ENCODE measurements around the gene NPTXR. TPM values are rescaled to one million over a fixed set of nuclear protein-coding genes. Genes with fewer than 3 reads are reported as not detected.

Gene NPTXR
- total RNA-seq, 1 experiment from 2014 or later, result 0.23 TPM

GRCh38 chr22:38773363-38773946 is 70.4 kb downstream of the NPTXR start:
- no peak for DNase-seq (ENCODE audit: low read depth)

GRCh38 chr22:38772623-38772873 is 71.3 kb downstream of the NPTXR start:
- DNase-seq (ENCODE audit: low read depth), result no peak

GRCh38 chr22:38770257-38770949 is 73.4 kb downstream of the NPTXR start:
- no peak for DNase-seq (ENCODE audit: low read depth)

Other genes starting within 250 kb of the NPTXR start
- gene FAM227A, start 187.6 kb downstream of the NPTXR start, total RNA-seq (2014; rRNA removed), result 0.51 and 1.4 TPM in 2 replicates
- 12.4 and 16.4 TPM in 2 replicates for gene CBY1, start 187.4 kb downstream of the NPTXR start, total RNA-seq (2014; rRNA removed)
- gene TOMM22, start 162.1 kb downstream of the NPTXR start, total RNA-seq (2014; rRNA removed), result 60.9 and 74.1 TPM in 2 replicates
- 54.6 and 65.0 TPM in 2 replicates for gene JOSD1, start 143.1 kb downstream of the NPTXR start, total RNA-seq (2014; rRNA removed)
- gene GTPBP1, start 138.1 kb downstream of the NPTXR start, total RNA-seq (2014; rRNA removed), result 24.5 and 26.4 TPM in 2 replicates
- 136 and 140 TPM in 2 replicates for gene SUN2, start 88.0 kb downstream of the NPTXR start, total RNA-seq (2014; rRNA removed)
- 19.0 and 22.6 TPM in 2 replicates for gene DNAL4, start 49.9 kb downstream of the NPTXR start, total RNA-seq (2014; rRNA removed)
- 29.0 TPM in 2 replicates for gene CBX6, start 28.2 kb upstream of the NPTXR start, total RNA-seq (2014; rRNA removed)
- gene APOBEC3A, start 113.6 kb upstream of the NPTXR start, total RNA-seq (2014; rRNA removed), result not detected in 2 replicates
- 23.3 and 30.7 TPM in 2 replicates for gene APOBEC3B, start 138.3 kb upstream of the NPTXR start, total RNA-seq (2014; rRNA removed)
- 13.5 and 14.0 TPM in 2 replicates for gene APOBEC3C, start 170.2 kb upstream of the NPTXR start, total RNA-seq (2014; rRNA removed)
- 0.11 TPM in 1 of 2 replicates, not detected in the other for gene APOBEC3D, start 177.1 kb upstream of the NPTXR start, total RNA-seq (2014; rRNA removed)
- 0.38 and 3.8 TPM in 2 replicates for gene APOBEC3F, start 196.8 kb upstream of the NPTXR start, total RNA-seq (2014; rRNA removed)
- 4.2 and 6.1 TPM in 2 replicates for gene APOBEC3G, start 233.2 kb upstream of the NPTXR start, total RNA-seq (2014; rRNA removed)